Measurements from ENCODE around the gene CNTLN.

DNA sequence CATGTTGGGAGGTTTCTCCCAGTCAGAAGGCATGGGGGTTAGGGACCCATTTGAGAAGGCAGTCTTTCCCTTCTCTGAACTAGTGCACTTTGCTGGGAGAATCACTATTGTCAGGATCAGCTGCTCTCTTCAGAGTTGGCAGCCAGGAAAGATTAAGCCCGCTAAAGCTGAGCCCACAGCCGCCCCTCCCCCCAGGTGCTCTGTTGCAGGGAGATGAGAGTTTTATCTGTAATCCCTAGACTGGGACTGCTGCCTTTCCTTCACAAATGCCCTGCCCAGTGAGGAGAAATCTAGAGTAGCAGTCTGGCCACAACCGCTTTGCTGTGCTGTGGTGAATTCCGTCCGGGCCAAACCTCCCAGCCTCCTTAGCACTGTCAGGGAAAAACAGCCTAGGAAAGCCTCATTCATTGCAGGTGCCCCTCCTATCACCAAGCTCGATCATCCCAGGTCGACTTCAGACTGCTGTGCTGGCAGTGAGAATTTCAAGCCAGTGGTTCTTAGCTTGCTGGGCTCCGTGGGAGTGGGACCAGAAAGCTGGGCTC lies 69.8 kb downstream of the CNTLN start:
- TF ChIP-seq, protein P1, sequence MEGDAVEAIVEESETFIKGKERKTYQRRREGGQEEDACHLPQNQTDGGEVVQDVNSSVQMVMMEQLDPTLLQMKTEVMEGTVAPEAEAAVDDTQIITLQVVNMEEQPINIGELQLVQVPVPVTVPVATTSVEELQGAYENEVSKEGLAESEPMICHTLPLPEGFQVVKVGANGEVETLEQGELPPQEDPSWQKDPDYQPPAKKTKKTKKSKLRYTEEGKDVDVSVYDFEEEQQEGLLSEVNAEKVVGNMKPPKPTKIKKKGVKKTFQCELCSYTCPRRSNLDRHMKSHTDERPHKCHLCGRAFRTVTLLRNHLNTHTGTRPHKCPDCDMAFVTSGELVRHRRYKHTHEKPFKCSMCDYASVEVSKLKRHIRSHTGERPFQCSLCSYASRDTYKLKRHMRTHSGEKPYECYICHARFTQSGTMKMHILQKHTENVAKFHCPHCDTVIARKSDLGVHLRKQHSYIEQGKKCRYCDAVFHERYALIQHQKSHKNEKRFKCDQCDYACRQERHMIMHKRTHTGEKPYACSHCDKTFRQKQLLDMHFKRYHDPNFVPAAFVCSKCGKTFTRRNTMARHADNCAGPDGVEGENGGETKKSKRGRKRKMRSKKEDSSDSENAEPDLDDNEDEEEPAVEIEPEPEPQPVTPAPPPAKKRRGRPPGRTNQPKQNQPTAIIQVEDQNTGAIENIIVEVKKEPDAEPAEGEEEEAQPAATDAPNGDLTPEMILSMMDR (IDR thresholded peaks at IDR 0.05) = no peak
- TF ChIP-seq POLR2A (IDR thresholded peaks at IDR 0.05) (no peak), EP300 (IDR thresholded peaks at IDR 0.05; ENCODE audit: low read depth) (no peak), POLR2AphosphoS5 (IDR thresholded peaks at IDR 0.05) (no peak)

Measured in transverse colon (tissue), 4 donors.